HepG2 (cell line): ENCODE results near the gene CASZ1. TPM values are rescaled to one million over a fixed set of nuclear protein-coding genes. Genes with fewer than 3 reads are reported as not detected.
A peak's percentile ranks its signal among the peaks of the same experiment; 100 is the strongest.

ENCODE experiments used
- ATAC-seq: fragments of 200-7000 bp; cut with Tn5 transposase; 3 replicates; pipeline ENCODE4 v1.9.1; 2020; ENCODE audit warnings: mild to moderate bottlenecking, moderate library complexity
- BruUV-seq: library from RNA; stranded (reverse); fragments of 400-500 nt; replicated peaks from 2 replicates; lab custom pipeline; 2021; lab: Mats Ljungman, UMichigan
- CTCF ChIA-PET: fragments of 300-600 bp; formaldehyde crosslinking; extraction: SDS; loops from one replicate; lab custom pipeline; 2021; ENCODE audit warnings: low total read pairs, inconsistent platforms, low intra/inter-chr PET ratio; lab: Yijun Ruan, JAX
- POLR2A ChIA-PET: fragments of 350-600 bp; sonication (Branson Sonifier 250); formaldehyde crosslinking; loops from one replicate; lab custom pipeline; 2020; ENCODE audit warnings: antibody characterized with exemption, inconsistent platforms; lab: Yijun Ruan, JAX
- DNase-seq: peaks from one replicate; pipeline ENCODE4 v3.0.0-alpha.2; 2015; ENCODE audit warnings: low spot score
- FAIRE-seq: peaks from 3 replicates; lab custom pipeline; 2011; peaks lifted over from hg19 to GRCh38; lab: Jason Lieb, UNC
- H2AFZ ChIP-seq: one replicate; pipeline ENCODE4 v1.6.1; 2011; ENCODE audit warnings: low read length, inconsistent platforms
- H3K27ac ChIP-seq: fragments of 300-600 bp; 3 replicates; pipeline ENCODE4 v1.8.0; 2011; ENCODE audit warnings: mixed run types, mild to moderate bottlenecking, mixed read lengths, low read length, inconsistent platforms; ENCODE audit not compliant: insufficient read depth; ENCODE audit errors: extremely low read length
- H3K27me3 ChIP-seq, 2 experiments: fragments of 200-600 bp in 1 of 2; 2 replicates in 1 of 2; 3 replicates in 1 of 2; pipeline versions ENCODE4 v1.6.0 to v1.8.0; 2011; ENCODE audit warnings: low read length in 2 of 2, mild to moderate bottlenecking in 2 of 2, moderate library complexity in 2 of 2, inconsistent platforms in 1 of 2; ENCODE audit not compliant: insufficient read depth in 2 of 2, control insufficient read depth in 1 of 2
- H3K36me3 ChIP-seq, 2 experiments: fragments of 200-600 bp in 1 of 2; replicated peaks in 1 of 2; 2 replicates in 1 of 2; 3 replicates in 1 of 2; pipeline versions ENCODE4 v1.5.1 to v1.8.0; 2011; ENCODE audit warnings: low read length in 2 of 2, inconsistent platforms in 1 of 2; ENCODE audit not compliant: insufficient read depth in 2 of 2, control insufficient read depth in 1 of 2
- H3K4me1 ChIP-seq: 2 replicates; pipeline ENCODE4 v1.5.1; 2012; ENCODE audit warnings: low read length, inconsistent platforms; ENCODE audit not compliant: insufficient read depth
- H3K4me2 ChIP-seq: 2 replicates; pipeline ENCODE4 v1.6.0; 2011; ENCODE audit warnings: low read depth, low read length, inconsistent platforms
- H3K4me3 ChIP-seq, 3 experiments: fragments of 200-600 bp in 1 of 3; sonication (generic), shearing (Covaris generic) in 1 of 3; replicated peaks in 1 of 3; 2 replicates each; pipeline ENCODE4 v1.5.1; 2011 to 2016; ENCODE audit warnings: low read length in 3 of 3, inconsistent platforms in 2 of 3, low read depth in 2 of 3, mild to moderate bottlenecking in 2 of 3, control low read depth in 1 of 3, mixed read lengths in 1 of 3; ENCODE audit not compliant: insufficient read depth in 1 of 3
- H3K79me2 ChIP-seq: one replicate; pipeline ENCODE4 v1.6.1; 2011; ENCODE audit warnings: low read length, inconsistent platforms; ENCODE audit not compliant: insufficient read depth
- H3K9ac ChIP-seq: 2 replicates; pipeline ENCODE4 v1.6.0; 2011; ENCODE audit warnings: mild to moderate bottlenecking, low read depth, low read length, inconsistent platforms; ENCODE audit not compliant: insufficient read depth
- H3K9me3 ChIP-seq: 2 replicates; pipeline ENCODE4 v1.5.1; 2012; ENCODE audit warnings: mild to moderate bottlenecking, low read length
- H4K20me1 ChIP-seq: 2 replicates; pipeline ENCODE4 v1.6.0; 2011; ENCODE audit warnings: inconsistent platforms, mild to moderate bottlenecking, low read length, moderate library complexity; ENCODE audit not compliant: insufficient read depth
- CCDC6 ChIP-seq: sonication (generic); formaldehyde crosslinking; IDR thresholded peaks from 2 replicates; pipeline ENCODE4 v1.8.1; 2022; ENCODE audit warnings: mild to moderate bottlenecking, missing genetic modification reagents, moderate library complexity
- MLLT10 ChIP-seq: sonication (generic); formaldehyde crosslinking; IDR thresholded peaks from 2 replicates; pipeline ENCODE4 v1.4.0; 2020; ENCODE audit warnings: missing genetic modification reagents
- SOX13 ChIP-seq, 3 experiments: fragments of 450-650 bp in 1 of 3; sonication (generic) in 1 of 3; formaldehyde crosslinking in 1 of 3; IDR thresholded peaks in 2 of 3; conservative IDR thresholded peaks in 1 of 3; 2 replicates each; pipeline versions ENCODE4 v1.5.0 to v1.6.1; 2016 to 2020; ENCODE audit warnings: antibody characterized with exemption in 1 of 3, mild to moderate bottlenecking in 1 of 3, missing compliant biosample characterization in 1 of 3, missing genetic modification reagents in 1 of 3, moderate library complexity in 1 of 3
- SOX5 ChIP-seq: IDR thresholded peaks from 2 replicates; pipeline ENCODE4 v1.6.1; 2016; ENCODE audit warnings: borderline replicate concordance
- SOX6 ChIP-seq, 2 experiments: fragments of 450-650 bp in 1 of 2; sonication (generic) in 1 of 2; formaldehyde crosslinking in 1 of 2; IDR thresholded peaks; 2 replicates each; pipeline versions ENCODE4 v1.4.0 to v1.6.1; 2017 to 2020; ENCODE audit warnings: antibody characterized with exemption in 1 of 2, mild to moderate bottlenecking in 1 of 2, missing genetic modification reagents in 1 of 2
- XRCC5 ChIP-seq: fragments of 200-400 bp; formaldehyde crosslinking; optimal IDR thresholded peaks from 2 replicates; pipeline ENCODE3; 2017; ENCODE audit warnings: mild to moderate bottlenecking, low read length
- ZNF543 ChIP-seq: sonication (generic); formaldehyde crosslinking; IDR thresholded peaks from 2 replicates; pipeline ENCODE4 v1.4.0; 2020; ENCODE audit warnings: mild to moderate bottlenecking, missing genetic modification reagents
- ZNF629 ChIP-seq: sonication (generic); formaldehyde crosslinking; conservative IDR thresholded peaks from 2 replicates; pipeline ENCODE4 v1.5.0; 2020; ENCODE audit warnings: missing genetic modification reagents
- WGBS: methylation state at CpG from one replicate; pipeline ENCODE4 v1.1.6; 2017; ENCODE audit warnings: low lambda C conversion rate; 5-methylcytosine and 5-hydroxymethylcytosine counted together
- in situ Hi-C: cut with HindIII; loops from 2 replicates; pipeline ENCODE4 v1.10.0; 2017; ENCODE audit warnings: low pct_unique_long_range_greater_than_20kb; ENCODE audit not compliant: extremely low pct_ligation_motif_present
- intact Hi-C: fragments of 100-400 bp; cut with micrococcal nuclease; formaldehyde crosslinking; loops from one replicate; pipeline ENCODE4 v1.10.0; 2022; ENCODE audit not compliant: unreplicated experiment
- polyA plus RNA-seq, 8 experiments: library from polyadenylated mRNA; depleted of rRNA in 3 of 8; stranded (reverse) in 7 of 8; unstranded in 1 of 8; fragments of >200 nt; fragmentation: Illumina TruSeq in 4 of 8; extraction: Trizol in 4 of 8; gene quantifications; 2 replicates each; pipeline versions ENCODE4 v1.2.1 to v1.2.3, GENCODE V29; 2011 to 2016; ENCODE audit warnings: low read depth in 4 of 8, missing spikeins in 1 of 8, mixed read lengths in 1 of 8; ENCODE audit not compliant: insufficient read depth in 1 of 8
- total RNA-seq, 5 experiments: library from RNA; depleted of rRNA; stranded (reverse); fragments of >200 nt; fragmentation: Illumina TruSeq; extraction: Trizol; gene quantifications; 2 replicates each; pipeline ENCODE4 v1.2.3, GENCODE V29; 2016; ENCODE audit warnings: low read depth in 1 of 5

The CASZ1 gene
- total and polyA plus RNA-seq, 2 of the 13 experiments (the other 11 are each of a cell fraction or from before 2014, with no cell fraction given): 1.9 to 3.7 TPM

DNA sequence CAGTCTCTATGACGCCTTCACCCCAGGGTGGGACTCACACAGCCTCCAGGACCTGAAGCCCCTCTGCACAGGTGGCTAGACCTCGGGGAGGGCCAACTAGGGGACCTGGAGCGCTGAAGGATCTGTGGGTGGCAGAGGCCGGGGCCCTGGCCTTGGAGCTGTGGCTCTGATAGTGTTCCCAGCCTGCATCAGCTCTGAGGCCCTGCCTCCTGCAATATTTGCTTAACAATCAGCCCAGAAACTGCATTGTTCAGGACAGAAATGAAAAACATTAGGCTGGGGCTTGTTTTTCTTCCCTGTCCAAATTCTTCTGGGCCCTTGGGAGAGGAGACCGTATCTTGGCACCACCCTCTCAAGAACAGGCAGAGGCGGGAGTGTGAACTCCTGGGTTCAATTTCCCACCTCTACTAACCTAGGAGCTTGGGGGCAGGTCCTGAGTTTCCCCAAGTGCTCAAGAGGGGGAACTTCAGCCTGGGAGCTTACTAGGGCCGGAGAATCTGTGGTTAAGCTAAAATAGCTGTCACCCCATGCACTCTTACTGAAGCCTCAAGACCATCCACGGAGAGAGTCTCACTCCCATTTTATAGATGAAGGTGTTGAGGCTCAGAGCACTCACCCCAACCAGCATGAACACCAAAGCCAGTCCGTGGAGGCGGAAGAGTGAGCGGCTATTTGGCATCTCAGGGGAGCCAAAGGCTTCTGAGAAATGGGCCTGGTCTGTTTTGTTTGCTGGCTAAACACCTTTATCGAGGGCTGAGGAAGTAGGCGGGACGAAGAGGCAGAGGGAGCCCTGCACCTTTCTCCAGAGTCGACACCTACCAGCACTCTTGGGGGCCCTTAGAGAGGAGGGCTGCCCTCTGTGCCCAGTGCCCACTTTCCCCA lies 18.8 kb upstream of the CASZ1 start:
- POLR2A ChIA-PET: no interaction called here
- FAIRE-seq (no peak), DNase-seq (peak; percentile 28), ATAC-seq (peak; percentile 72)
- Histone ChIP-seq H4K20me1 (no peaks in the 10 kb centered on the region), H3K4me1 (peaks cover 14% of the 10 kb centered on the region), H3K4me3 (no peak overlapping the region), H3K79me2 (no peaks in the 10 kb centered on the region), H3K36me3 (no peaks in the 10 kb centered on the region), H2AFZ (no peak overlapping the region), H3K9me3 (no peaks in the 10 kb centered on the region), H3K9ac (no peak overlapping the region), H3K4me2 (no peak overlapping the region), H3K27me3 (peaks cover 18 to 46% of the 10 kb centered on the region in 2 experiments), H3K27ac (no peak overlapping the region)
- TF ChIP-seq SOX6 (IDR thresholded peaks at IDR 0.05) (no peak), SOX6 (CRISPR knock-in tag; IDR thresholded peaks at IDR 0.05) (peak; percentile 56), XRCC5 (peak; percentile 12), MLLT10 (CRISPR knock-in tag) (no peak), SOX13 (IDR thresholded peaks at IDR 0.05) (no peak), SOX13 (CRISPR knock-in tag; conservative IDR thresholded peaks at IDR 0.05 in 1 of 2, IDR thresholded peaks at IDR 0.05 in 1 of 2) (peak in 1 of 2 experiments; percentile 58; a peak in 2 of 4 replicates), ZNF629 (CRISPR knock-in tag) (peak; percentile 64), ZNF543 (no peak), SOX5 (CRISPR knock-in tag) (peak; percentile 45; the same call in 1 of the 2 replicates), CCDC6 (CRISPR knock-in tag) (no peak)
- in situ Hi-C loops: no loop called here
- intact Hi-C loops: no loop called here
- CTCF ChIA-PET: no interaction called here
- WGBS: 15% methylated on average over 8 of the region's 15 CpGs
- BruUV-seq: no TSS peak
